ENCODE results near the gene AGPAT3.

DNA sequence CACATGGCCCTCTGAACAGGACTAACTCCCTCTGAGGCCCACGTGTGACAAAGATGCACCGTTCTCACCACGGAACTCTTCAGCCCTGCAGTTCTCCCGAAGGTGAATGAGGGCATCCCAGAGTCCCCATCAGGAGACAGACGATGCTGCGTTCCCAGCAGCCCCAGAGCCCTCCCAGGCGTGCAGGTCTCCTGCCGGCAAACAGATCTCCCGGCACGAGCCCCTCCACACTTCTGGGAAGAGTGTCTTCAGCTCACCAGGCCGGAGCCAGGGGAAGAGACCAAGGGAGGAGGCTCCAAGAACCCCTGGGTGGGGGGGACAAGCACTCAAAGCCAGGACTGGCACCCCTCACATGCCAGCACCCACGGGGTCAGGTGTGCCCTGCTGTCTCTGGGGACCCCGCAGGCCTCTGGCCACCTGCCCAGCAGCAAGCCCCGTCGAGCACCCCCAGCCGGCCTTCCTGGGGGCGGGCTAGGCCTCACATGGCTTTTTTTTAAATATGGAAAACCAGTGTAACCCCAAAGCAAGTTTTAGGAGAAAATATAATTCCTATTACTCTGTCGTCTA lies 102.0 kb downstream of the AGPAT3 start:
- TF ChIP-seq POLR2A (IDR thresholded peaks at IDR 0.05): no peak
- TF ChIP-seq, protein P1, sequence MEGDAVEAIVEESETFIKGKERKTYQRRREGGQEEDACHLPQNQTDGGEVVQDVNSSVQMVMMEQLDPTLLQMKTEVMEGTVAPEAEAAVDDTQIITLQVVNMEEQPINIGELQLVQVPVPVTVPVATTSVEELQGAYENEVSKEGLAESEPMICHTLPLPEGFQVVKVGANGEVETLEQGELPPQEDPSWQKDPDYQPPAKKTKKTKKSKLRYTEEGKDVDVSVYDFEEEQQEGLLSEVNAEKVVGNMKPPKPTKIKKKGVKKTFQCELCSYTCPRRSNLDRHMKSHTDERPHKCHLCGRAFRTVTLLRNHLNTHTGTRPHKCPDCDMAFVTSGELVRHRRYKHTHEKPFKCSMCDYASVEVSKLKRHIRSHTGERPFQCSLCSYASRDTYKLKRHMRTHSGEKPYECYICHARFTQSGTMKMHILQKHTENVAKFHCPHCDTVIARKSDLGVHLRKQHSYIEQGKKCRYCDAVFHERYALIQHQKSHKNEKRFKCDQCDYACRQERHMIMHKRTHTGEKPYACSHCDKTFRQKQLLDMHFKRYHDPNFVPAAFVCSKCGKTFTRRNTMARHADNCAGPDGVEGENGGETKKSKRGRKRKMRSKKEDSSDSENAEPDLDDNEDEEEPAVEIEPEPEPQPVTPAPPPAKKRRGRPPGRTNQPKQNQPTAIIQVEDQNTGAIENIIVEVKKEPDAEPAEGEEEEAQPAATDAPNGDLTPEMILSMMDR (IDR thresholded peaks at IDR 0.05): no peak
